Gastroesophageal sphincter (tissue), 3 donors: Measurements from ENCODE around the gene SLCO3A1.

Experiments
- CTCF ChIP-seq, 4 experiments: fragments of 200-600 bp in 2 of 4; fragments of 450-650 bp in 2 of 4; sonication (generic) in 1 of 4; IDR thresholded peaks; one replicate each; pipeline ENCODE4 v1.5.1; 2017 to 2019; ENCODE audit warnings: antibody characterized with exemption in 4 of 4, mild to moderate bottlenecking in 2 of 4, moderate library complexity in 2 of 4
- POLR2A ChIP-seq, 2 donors: fragments of 450-650 bp; IDR thresholded peaks; one replicate each; pipeline ENCODE4 v1.6.1; 2017; ENCODE audit warnings: antibody characterized with exemption in 2 of 2, mild to moderate bottlenecking in 2 of 2, moderate library complexity in 1 of 2
- POLR2AphosphoS5 ChIP-seq: sonication (generic); formaldehyde crosslinking; IDR thresholded peaks from one replicate; pipeline ENCODE4 v1.6.1; 2017; ENCODE audit warnings: antibody characterized with exemption

- no peak for TF ChIP-seq POLR2A (IDR thresholded peaks at IDR 0.05)
- no peak for TF ChIP-seq CTCF (IDR thresholded peaks at IDR 0.05)
- no peak for TF ChIP-seq POLR2AphosphoS5
Measured at GRCh38 chr15:92118936-92119325, 265.4 kb downstream of the SLCO3A1 start.
